ENCODE results near the gene XIST. TPM values are rescaled to one million over a fixed set of nuclear protein-coding genes. Genes with fewer than 3 reads are reported as not detected.

XIST gene
- total RNA-seq, 1 donor from 2014 or later = not detected

DNA sequence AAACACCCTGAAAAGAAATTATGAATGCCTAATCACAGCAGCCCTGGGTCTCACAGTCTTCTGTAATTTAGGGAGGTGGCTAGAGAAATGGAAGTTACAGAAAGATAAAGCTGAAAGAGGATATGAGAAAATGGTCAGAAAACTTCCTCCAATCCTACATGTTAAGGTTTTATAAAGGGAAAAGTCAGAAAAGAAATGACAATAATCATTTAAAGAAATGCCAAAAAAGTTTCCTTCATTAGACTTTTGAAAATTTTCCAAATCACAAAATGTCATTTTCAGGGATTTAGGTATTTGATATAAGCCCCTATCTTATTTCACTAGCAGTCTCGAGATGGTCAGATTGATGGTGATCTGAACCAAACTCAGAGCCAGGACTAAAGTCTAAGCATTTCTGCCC is 13.4 kb downstream of the XIST start:
- no peaks in the 10 kb centered on the region for H3K9me3 Mint-ChIP-seq (ENCODE audit: unreplicated experiment)
- peaks cover 3% of the 10 kb centered on the region for H3K4me1 Mint-ChIP-seq (ENCODE audit: unreplicated experiment)
- TF ChIP-seq CTCF (IDR thresholded peaks at IDR 0.05) = no peak

DNA sequence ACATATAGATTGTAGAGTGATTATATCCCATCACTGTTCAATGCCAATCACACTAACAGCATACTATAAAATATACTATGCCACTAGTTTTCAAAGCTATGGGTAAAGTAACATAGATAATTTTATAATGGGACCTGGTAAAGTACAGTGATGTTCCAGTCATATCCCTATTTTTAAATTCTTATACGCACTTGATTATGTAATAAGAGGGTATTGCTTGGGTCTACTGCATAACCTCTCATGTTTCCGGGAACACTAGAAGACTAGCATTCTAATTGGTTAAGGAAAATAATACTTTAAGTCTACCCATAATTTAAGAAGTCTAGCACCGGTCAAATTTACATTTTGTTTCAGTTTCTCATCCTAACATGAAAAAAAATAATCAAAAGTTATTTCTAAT is 14.4 kb downstream of the XIST start:
- Mint-ChIP-seq H3K27me3 (ENCODE audit: unreplicated experiment) (peaks cover 17% of the 10 kb centered on the region), H3K36me3 (ENCODE audit: unreplicated experiment) (no peaks in the 10 kb centered on the region), H3K4me1 (ENCODE audit: unreplicated experiment) (peaks cover 3% of the 10 kb centered on the region), H3K4me3 (ENCODE audit: unreplicated experiment) (no peak overlapping the region), H3K9me3 (ENCODE audit: unreplicated experiment) (no peaks in the 10 kb centered on the region), H3K27ac (ENCODE audit: unreplicated experiment) (no peak overlapping the region)
- no peak for DNase-seq (ENCODE audit: extremely low spot score, unreplicated experiment)
- TF ChIP-seq CTCF (IDR thresholded peaks at IDR 0.05) = no peak

More for the DNA sequence above, 13.4 kb downstream of the XIST start:
- no peak for DNase-seq (ENCODE audit: extremely low spot score, unreplicated experiment)
- peaks cover 15% of the 10 kb centered on the region for H3K27me3 Mint-ChIP-seq (ENCODE audit: unreplicated experiment)
- no peak overlapping the region for H3K27ac Mint-ChIP-seq (ENCODE audit: unreplicated experiment)
- no peak overlapping the region for H3K4me3 Mint-ChIP-seq (ENCODE audit: unreplicated experiment)
- H3K36me3 Mint-ChIP-seq (ENCODE audit: unreplicated experiment) = no peaks in the 10 kb centered on the region

DNA sequence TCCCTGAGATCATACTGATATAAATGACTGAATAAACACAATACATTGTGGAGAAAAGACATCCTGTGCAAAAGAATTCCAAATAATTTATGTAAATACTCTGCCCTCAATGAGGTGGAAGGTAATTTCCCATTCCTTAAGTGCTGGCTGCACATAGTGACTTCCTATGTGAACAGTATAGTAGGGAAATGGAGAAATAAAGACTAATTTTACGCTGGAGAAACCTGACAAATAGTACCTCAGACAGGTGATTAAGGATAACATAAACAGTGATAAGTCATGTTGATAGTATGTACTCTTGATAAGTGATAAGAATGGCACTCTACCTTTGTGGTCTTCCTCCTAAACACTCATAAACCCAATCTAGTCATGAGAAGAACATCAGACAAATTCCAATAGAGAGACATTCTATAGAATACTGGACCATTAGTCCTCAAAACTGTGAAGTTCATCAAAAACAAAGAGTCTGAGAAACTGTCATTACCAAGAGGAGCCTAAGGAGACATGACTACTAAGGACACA is 15.5 kb downstream of the XIST start:
- peaks cover 3% of the 10 kb centered on the region for H3K4me1 Mint-ChIP-seq (ENCODE audit: unreplicated experiment)
- no peaks in the 10 kb centered on the region for H3K9me3 Mint-ChIP-seq (ENCODE audit: unreplicated experiment)
- no peaks in the 10 kb centered on the region for H3K36me3 Mint-ChIP-seq (ENCODE audit: unreplicated experiment)
- no peak overlapping the region for H3K4me3 Mint-ChIP-seq (ENCODE audit: unreplicated experiment)
- no peak overlapping the region for H3K27ac Mint-ChIP-seq (ENCODE audit: unreplicated experiment)
- TF ChIP-seq CTCF (IDR thresholded peaks at IDR 0.05) = no peak
- DNase-seq (ENCODE audit: extremely low spot score, unreplicated experiment) = no peak
- H3K27me3 Mint-ChIP-seq (ENCODE audit: unreplicated experiment) = peaks cover 17% of the 10 kb centered on the region

- Mint-ChIP-seq H3K27me3 (ENCODE audit: unreplicated experiment) (peaks cover 13% of the 10 kb centered on the region), H3K4me1 (ENCODE audit: unreplicated experiment) (no peaks in the 10 kb centered on the region), H3K9me3 (ENCODE audit: unreplicated experiment) (no peaks in the 10 kb centered on the region), H3K27ac (ENCODE audit: unreplicated experiment) (no peak overlapping the region), H3K4me3 (ENCODE audit: unreplicated experiment) (no peak overlapping the region), H3K36me3 (ENCODE audit: unreplicated experiment) (no peaks in the 10 kb centered on the region)
- DNase-seq (ENCODE audit: extremely low spot score, unreplicated experiment) = no peak
- TF ChIP-seq CTCF (IDR thresholded peaks at IDR 0.05) = no peak
Measured at GRCh38 chrX:73834219-73834618, 18.3 kb downstream of the XIST start.

DNA sequence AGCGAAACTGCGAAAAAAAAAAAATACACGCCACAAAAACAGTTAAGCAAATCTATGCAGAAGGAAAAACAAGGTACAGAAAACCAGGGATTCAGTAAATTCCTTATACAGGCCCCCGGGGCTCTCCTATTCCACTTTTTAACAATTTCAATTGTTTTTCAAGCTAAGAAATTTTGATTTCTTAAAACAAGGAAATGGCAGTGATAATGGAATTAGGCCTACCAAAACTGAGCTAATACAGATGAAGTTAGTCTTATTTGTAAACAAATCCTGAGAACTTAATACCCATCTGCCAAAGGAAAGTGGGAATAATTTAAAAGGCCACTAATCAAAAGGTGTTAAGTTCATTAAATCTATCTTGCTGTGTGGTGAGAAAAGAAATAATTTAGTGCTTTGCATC is 20.2 kb downstream of the XIST start:
- DNase-seq (ENCODE audit: extremely low spot score, unreplicated experiment) = no peak
- no peak overlapping the region for H3K4me3 Mint-ChIP-seq (ENCODE audit: unreplicated experiment)

More for the DNA sequence above, 20.2 kb downstream of the XIST start:
- no peaks in the 10 kb centered on the region for H3K36me3 Mint-ChIP-seq (ENCODE audit: unreplicated experiment)
- H3K9me3 Mint-ChIP-seq (ENCODE audit: unreplicated experiment) = no peaks in the 10 kb centered on the region
- H3K27ac Mint-ChIP-seq (ENCODE audit: unreplicated experiment) = no peak overlapping the region
- H3K4me1 Mint-ChIP-seq (ENCODE audit: unreplicated experiment) = no peaks in the 10 kb centered on the region
- H3K27me3 Mint-ChIP-seq (ENCODE audit: unreplicated experiment) = peaks cover 17% of the 10 kb centered on the region
- no peak for TF ChIP-seq CTCF (IDR thresholded peaks at IDR 0.05)
